SK-N-SH (cell line): ENCODE data around the gene LATS2. TPM values are rescaled to one million over a fixed set of nuclear protein-coding genes. Genes with fewer than 3 reads are reported as not detected.

Experiments used
- CTCF ChIA-PET: fragments of 300-600, 350-600 bp; formaldehyde crosslinking; extraction: SDS; loops from one replicate; lab custom pipeline; 2021; lab: Yijun Ruan, JAX
- POLR2A ChIA-PET: fragments of 350-600 bp; sonication (Branson Sonifier 250); formaldehyde crosslinking; extraction: SDS; loops from one replicate; lab custom pipeline; 2020; ENCODE audit warnings: antibody characterized with exemption, inconsistent platforms; lab: Yijun Ruan, JAX
- DNase-seq: peaks from one replicate; pipeline ENCODE4 v3.0.0; 2012
- H2AFZ ChIP-seq: fragments of 200-600 bp; sonication (generic); 2 replicates; pipeline ENCODE4 v1.8.1; 2016; ENCODE audit warnings: antibody characterized with exemption, mild to moderate bottlenecking, low read depth
- H3F3A ChIP-seq: fragments of 200-600 bp; sonication (generic); replicated peaks from 2 replicates; pipeline ENCODE3; 2016; ENCODE audit warnings: antibody characterized with exemption, mild to moderate bottlenecking; ENCODE audit not compliant: insufficient read depth
- H3K27ac ChIP-seq, 2 experiments: fragments of 200-500 bp in 1 of 2; fragments of 200-600 bp in 1 of 2; sonication (Bioruptor generic) in 1 of 2; sonication (generic), shearing (Covaris generic) in 1 of 2; 2 replicates each; pipeline versions ENCODE4 v1.5.1 to v1.6.1; 2014 to 2016; ENCODE audit warnings: low read depth in 2 of 2, inconsistent platforms in 1 of 2, low read length in 1 of 2, mild to moderate bottlenecking in 1 of 2, mixed read lengths in 1 of 2
- H3K27me3 ChIP-seq: fragments of 200-600 bp; sonication (generic), shearing (Covaris generic); 2 replicates; pipeline ENCODE4 v1.6.1; 2016; ENCODE audit warnings: mixed run types; ENCODE audit not compliant: insufficient read depth
- H3K36me3 ChIP-seq, 2 experiments: fragments of 200-500 bp in 1 of 2; fragments of 200-600 bp in 1 of 2; sonication (Bioruptor generic) in 1 of 2; sonication (generic) in 1 of 2; replicated peaks in 1 of 2; 2 replicates each; pipeline versions ENCODE3 to v1.5.1; 2014 to 2016; ENCODE audit warnings: low read length in 1 of 2, mild to moderate bottlenecking in 1 of 2; ENCODE audit not compliant: insufficient read depth in 2 of 2, control insufficient read depth in 1 of 2
- H3K4me1 ChIP-seq, 2 experiments: fragments of 200-500 bp in 1 of 2; fragments of 200-600 bp in 1 of 2; sonication (Bioruptor generic) in 1 of 2; sonication (generic), shearing (Covaris generic) in 1 of 2; 2 replicates each; pipeline versions ENCODE4 v1.5.1 to v1.6.1; 2014 to 2016; ENCODE audit warnings: low read depth in 1 of 2, low read length in 1 of 2, mixed run types in 1 of 2; ENCODE audit not compliant: insufficient read depth in 2 of 2, control insufficient read depth in 1 of 2
- H3K4me2 ChIP-seq: fragments of 200-600 bp; sonication (generic), shearing (Covaris generic); 2 replicates; pipeline ENCODE4 v1.6.1; 2017; ENCODE audit warnings: mixed run types
- H3K4me3 ChIP-seq, 2 experiments: fragments of 200-500 bp in 1 of 2; fragments of 200-600 bp in 1 of 2; sonication (Bioruptor generic) in 1 of 2; sonication (generic), shearing (Covaris generic) in 1 of 2; 2 replicates each; pipeline versions ENCODE4 v1.5.1 to v1.8.1; 2014 to 2016; ENCODE audit warnings: low read depth in 2 of 2, inconsistent platforms in 1 of 2, low read length in 1 of 2, mild to moderate bottlenecking in 1 of 2, mixed read lengths in 1 of 2, moderate library complexity in 1 of 2
- H3K79me2 ChIP-seq: fragments of 200-600 bp; sonication (generic); 2 replicates; pipeline ENCODE4 v1.8.1; 2017; ENCODE audit warnings: mild to moderate bottlenecking; ENCODE audit not compliant: insufficient read depth
- H3K9ac ChIP-seq: fragments of 200-600 bp; sonication (generic); 2 replicates; pipeline ENCODE4 v1.6.1; 2017; ENCODE audit warnings: mixed run types
- H3K9me2 ChIP-seq: fragments of 200-600 bp; sonication (generic); 2 replicates; pipeline ENCODE4 v1.6.1; 2017; ENCODE audit warnings: mixed run types
- H3K9me3 ChIP-seq: fragments of 200-600 bp; sonication (generic); 2 replicates; pipeline ENCODE4 v1.6.1; 2017; ENCODE audit warnings: mixed run types, mild to moderate bottlenecking, moderate library complexity
- H4K20me1 ChIP-seq: fragments of 200-600 bp; sonication (generic); 2 replicates; pipeline ENCODE4 v1.6.1; 2017; ENCODE audit warnings: mild to moderate bottlenecking, mixed run types; ENCODE audit not compliant: insufficient read depth
- CHD2 ChIP-seq: fragments of 150-350 bp; IDR thresholded peaks from 2 replicates; pipeline ENCODE4 v1.6.1; 2018; ENCODE audit warnings: low read length; ENCODE audit not compliant: partially characterized antibody
- EP300 ChIP-seq, 2 experiments: IDR thresholded peaks; 2 replicates each; pipeline versions ENCODE4 v1.4.0 to v1.6.1; 2012; ENCODE audit warnings: borderline replicate concordance in 1 of 2, low read depth in 1 of 2, low read length in 1 of 2
- GABPA ChIP-seq: IDR thresholded peaks from 2 replicates; pipeline ENCODE4 v1.4.0; 2012; ENCODE audit warnings: low read depth, mild to moderate bottlenecking
- MXI1 ChIP-seq: IDR thresholded peaks from 2 replicates; pipeline ENCODE4 v1.6.1; 2012; ENCODE audit warnings: mild to moderate bottlenecking, low read depth, low read length, improper control_type of control experiment
- NFIC ChIP-seq: IDR thresholded peaks from 2 replicates; pipeline ENCODE4 v1.4.0; 2012; ENCODE audit warnings: borderline replicate concordance
- NRF1 ChIP-seq: IDR thresholded peaks from 2 replicates; pipeline ENCODE4 v1.6.1; 2012; ENCODE audit warnings: low read depth, mild to moderate bottlenecking, low read length
- TAF1 ChIP-seq: IDR thresholded peaks from 2 replicates; pipeline ENCODE4 v1.6.1; 2012; ENCODE audit warnings: low read depth, mild to moderate bottlenecking, low read length, moderate library complexity, borderline replicate concordance
- TCF12 ChIP-seq: IDR thresholded peaks from 2 replicates; pipeline ENCODE4 v1.4.0; 2012
- WGBS: methylation state at CpG from one replicate; pipeline ENCODE4 v1.1.6; 2017; ENCODE audit warnings: low lambda C conversion rate; 5-methylcytosine and 5-hydroxymethylcytosine counted together
- polyA plus RNA-seq, 3 experiments: library from polyadenylated mRNA; depleted of rRNA; stranded (reverse); fragments of >200 nt; gene quantifications; 2 replicates each; pipeline ENCODE4 v1.2.3, GENCODE V29; 2012
- TF ChIP-seq, protein P1 (sequence below): fragments of 150-350 bp; IDR thresholded peaks from 2 replicates; pipeline ENCODE4 v1.6.1; 2017; ENCODE audit warnings: antibody characterized with exemption, low read length, low read depth, borderline replicate concordance
- TF ChIP-seq, protein P2 (sequence below): IDR thresholded peaks from 2 replicates; pipeline ENCODE4 v1.4.0; 2012; ENCODE audit warnings: low read depth
- TF ChIP-seq, protein P3 (sequence below): fragments of 200-600 bp; sonication (generic); IDR thresholded peaks from 2 replicates; pipeline ENCODE4 v1.6.1; 2017; ENCODE audit warnings: antibody characterized with exemption, mild to moderate bottlenecking, moderate library complexity
- TF ChIP-seq, protein P4 (sequence below): fragments of 150-350 bp; IDR thresholded peaks from 2 replicates; pipeline ENCODE4 v1.6.1; 2016; ENCODE audit warnings: mild to moderate bottlenecking, low read depth, low read length
- TF ChIP-seq, protein P5 (sequence below): IDR thresholded peaks from 2 replicates; pipeline ENCODE4 v1.6.1; 2012; ENCODE audit warnings: mild to moderate bottlenecking, low read depth, low read length, moderate library complexity

Gene LATS2
- polyA plus RNA-seq, 1 of the 3 experiments (the other 2 are of a cell fraction) = 19.6 TPM

DNA sequence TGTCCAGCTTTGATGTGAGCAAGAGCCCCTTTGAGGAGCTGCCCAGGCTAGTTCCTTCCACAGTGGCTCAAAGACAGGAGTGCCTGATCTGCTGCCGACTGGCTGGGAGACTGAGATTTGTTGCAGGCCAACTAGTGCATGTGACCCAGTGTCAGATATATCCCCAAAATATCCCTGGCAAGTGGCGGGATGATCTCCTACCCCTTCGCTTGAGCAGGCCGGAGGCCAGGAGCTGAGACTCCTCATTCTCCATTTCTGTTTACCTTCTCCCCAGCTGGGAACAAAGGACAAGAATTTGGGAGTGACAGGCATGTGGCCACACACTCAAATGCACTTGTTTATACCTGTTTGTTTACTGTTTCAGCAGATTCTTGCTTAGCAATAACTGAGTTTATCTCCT lies 121.7 kb downstream of the LATS2 start (continued):
- TF ChIP-seq, protein P1, sequence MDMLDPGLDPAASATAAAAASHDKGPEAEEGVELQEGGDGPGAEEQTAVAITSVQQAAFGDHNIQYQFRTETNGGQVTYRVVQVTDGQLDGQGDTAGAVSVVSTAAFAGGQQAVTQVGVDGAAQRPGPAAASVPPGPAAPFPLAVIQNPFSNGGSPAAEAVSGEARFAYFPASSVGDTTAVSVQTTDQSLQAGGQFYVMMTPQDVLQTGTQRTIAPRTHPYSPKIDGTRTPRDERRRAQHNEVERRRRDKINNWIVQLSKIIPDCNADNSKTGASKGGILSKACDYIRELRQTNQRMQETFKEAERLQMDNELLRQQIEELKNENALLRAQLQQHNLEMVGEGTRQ = no peak
- TF ChIP-seq, protein P2, sequence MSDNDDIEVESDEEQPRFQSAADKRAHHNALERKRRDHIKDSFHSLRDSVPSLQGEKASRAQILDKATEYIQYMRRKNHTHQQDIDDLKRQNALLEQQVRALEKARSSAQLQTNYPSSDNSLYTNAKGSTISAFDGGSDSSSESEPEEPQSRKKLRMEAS = no peak
- TF ChIP-seq MXI1 (no peak), TAF1 (no peak), TCF12 (no peak)
- TF ChIP-seq, protein P3, sequence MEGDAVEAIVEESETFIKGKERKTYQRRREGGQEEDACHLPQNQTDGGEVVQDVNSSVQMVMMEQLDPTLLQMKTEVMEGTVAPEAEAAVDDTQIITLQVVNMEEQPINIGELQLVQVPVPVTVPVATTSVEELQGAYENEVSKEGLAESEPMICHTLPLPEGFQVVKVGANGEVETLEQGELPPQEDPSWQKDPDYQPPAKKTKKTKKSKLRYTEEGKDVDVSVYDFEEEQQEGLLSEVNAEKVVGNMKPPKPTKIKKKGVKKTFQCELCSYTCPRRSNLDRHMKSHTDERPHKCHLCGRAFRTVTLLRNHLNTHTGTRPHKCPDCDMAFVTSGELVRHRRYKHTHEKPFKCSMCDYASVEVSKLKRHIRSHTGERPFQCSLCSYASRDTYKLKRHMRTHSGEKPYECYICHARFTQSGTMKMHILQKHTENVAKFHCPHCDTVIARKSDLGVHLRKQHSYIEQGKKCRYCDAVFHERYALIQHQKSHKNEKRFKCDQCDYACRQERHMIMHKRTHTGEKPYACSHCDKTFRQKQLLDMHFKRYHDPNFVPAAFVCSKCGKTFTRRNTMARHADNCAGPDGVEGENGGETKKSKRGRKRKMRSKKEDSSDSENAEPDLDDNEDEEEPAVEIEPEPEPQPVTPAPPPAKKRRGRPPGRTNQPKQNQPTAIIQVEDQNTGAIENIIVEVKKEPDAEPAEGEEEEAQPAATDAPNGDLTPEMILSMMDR = no peak
- TF ChIP-seq, protein P4, sequence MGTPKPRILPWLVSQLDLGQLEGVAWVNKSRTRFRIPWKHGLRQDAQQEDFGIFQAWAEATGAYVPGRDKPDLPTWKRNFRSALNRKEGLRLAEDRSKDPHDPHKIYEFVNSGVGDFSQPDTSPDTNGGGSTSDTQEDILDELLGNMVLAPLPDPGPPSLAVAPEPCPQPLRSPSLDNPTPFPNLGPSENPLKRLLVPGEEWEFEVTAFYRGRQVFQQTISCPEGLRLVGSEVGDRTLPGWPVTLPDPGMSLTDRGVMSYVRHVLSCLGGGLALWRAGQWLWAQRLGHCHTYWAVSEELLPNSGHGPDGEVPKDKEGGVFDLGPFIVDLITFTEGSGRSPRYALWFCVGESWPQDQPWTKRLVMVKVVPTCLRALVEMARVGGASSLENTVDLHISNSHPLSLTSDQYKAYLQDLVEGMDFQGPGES = no peak

DNA sequence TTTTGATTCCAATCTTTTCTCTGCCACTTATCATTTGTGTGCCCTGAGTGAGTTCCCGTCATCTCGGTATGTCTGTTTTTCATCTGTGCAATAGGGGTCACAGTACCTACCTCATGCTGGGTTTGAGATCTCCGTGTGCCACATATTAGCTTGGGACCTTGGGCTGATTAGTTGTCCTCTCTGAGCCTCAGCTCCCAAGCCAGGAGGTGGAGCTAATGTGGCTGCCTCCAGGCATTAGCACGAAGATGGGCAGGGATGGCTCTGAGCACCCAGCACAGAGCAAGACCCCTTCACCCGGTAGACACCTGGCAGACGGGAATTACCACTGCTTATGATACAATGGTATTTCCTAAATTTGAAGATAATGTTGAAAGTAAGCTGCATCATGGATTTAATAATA lies 123.1 kb downstream of the LATS2 start:
- no peak for TF ChIP-seq EP300 (IDR thresholded peaks at IDR 0.05; ENCODE audit: borderline replicate concordance in 1 of 2, low read depth in 1 of 2, low read length in 1 of 2)
- TF ChIP-seq GABPA = no peak
- TF ChIP-seq NRF1 = no peak
- no peak for TF ChIP-seq NFIC
- TF ChIP-seq, protein P3 = no peak
- TF ChIP-seq, protein P5, sequence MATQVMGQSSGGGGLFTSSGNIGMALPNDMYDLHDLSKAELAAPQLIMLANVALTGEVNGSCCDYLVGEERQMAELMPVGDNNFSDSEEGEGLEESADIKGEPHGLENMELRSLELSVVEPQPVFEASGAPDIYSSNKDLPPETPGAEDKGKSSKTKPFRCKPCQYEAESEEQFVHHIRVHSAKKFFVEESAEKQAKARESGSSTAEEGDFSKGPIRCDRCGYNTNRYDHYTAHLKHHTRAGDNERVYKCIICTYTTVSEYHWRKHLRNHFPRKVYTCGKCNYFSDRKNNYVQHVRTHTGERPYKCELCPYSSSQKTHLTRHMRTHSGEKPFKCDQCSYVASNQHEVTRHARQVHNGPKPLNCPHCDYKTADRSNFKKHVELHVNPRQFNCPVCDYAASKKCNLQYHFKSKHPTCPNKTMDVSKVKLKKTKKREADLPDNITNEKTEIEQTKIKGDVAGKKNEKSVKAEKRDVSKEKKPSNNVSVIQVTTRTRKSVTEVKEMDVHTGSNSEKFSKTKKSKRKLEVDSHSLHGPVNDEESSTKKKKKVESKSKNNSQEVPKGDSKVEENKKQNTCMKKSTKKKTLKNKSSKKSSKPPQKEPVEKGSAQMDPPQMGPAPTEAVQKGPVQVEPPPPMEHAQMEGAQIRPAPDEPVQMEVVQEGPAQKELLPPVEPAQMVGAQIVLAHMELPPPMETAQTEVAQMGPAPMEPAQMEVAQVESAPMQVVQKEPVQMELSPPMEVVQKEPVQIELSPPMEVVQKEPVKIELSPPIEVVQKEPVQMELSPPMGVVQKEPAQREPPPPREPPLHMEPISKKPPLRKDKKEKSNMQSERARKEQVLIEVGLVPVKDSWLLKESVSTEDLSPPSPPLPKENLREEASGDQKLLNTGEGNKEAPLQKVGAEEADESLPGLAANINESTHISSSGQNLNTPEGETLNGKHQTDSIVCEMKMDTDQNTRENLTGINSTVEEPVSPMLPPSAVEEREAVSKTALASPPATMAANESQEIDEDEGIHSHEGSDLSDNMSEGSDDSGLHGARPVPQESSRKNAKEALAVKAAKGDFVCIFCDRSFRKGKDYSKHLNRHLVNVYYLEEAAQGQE = no peak
- no peak for TF ChIP-seq CHD2
- Histone ChIP-seq H3K4me2 (no peak overlapping the region), H3K4me1 (no peaks in the 10 kb centered on the region), H3K9me3 (no peaks in the 10 kb centered on the region), H3K27ac (no peak overlapping the region), H3K27me3 (no peaks in the 10 kb centered on the region), H3K9me2 (no peaks in the 10 kb centered on the region), H2AFZ (peak overlapping the region; percentile 23; the same call in 1 of the 2 replicates), H3K9ac (no peak overlapping the region), H4K20me1 (no peaks in the 10 kb centered on the region), H3F3A (no peaks in the 10 kb centered on the region), H3K4me3 (no peak overlapping the region), H3K79me2 (no peaks in the 10 kb centered on the region), H3K36me3 (no peaks in the 10 kb centered on the region)
- ChIA-PET CTCF (interaction anchor here (0.6 to 1.3 kb wide), 4 partner anchors 359 to 990 kb away, joined by 3 read pairs; no protein-coding TSS in a partner anchor), POLR2A (no interaction called here)
- WGBS = 30% methylated on average over 6 of the region's 6 CpGs
- DNase-seq = no peak
